Caco-2 (cell line): ENCODE data around the gene COL27A1. TPM values are rescaled to one million over a fixed set of nuclear protein-coding genes. Genes with fewer than 3 reads are reported as not detected.

Source experiments
- BruUV-seq: library from RNA; stranded (reverse); fragments of 400-500 nt; replicated peaks from 2 replicates; lab custom pipeline; 2021; lab: Mats Ljungman, UMichigan
- CTCF ChIA-PET: fragments of 300-600 bp; sonication (Branson Sonifier 250); formaldehyde crosslinking; loops from one replicate; lab custom pipeline; 2022; ENCODE audit warnings: antibody characterized with exemption; lab: Charles Lee
- POLR2A ChIA-PET: fragments of 300-600 bp; sonication (Branson Sonifier 250); formaldehyde crosslinking; loops from one replicate; lab custom pipeline; 2022; ENCODE audit warnings: antibody characterized with exemption; lab: Charles Lee
- DNase-seq, 2 experiments: peaks; one replicate each; pipeline versions ENCODE4 v3.0.0 to v3.0.0-alpha.2; 2020 to 2022
- H3K27me3 ChIP-seq: replicated peaks from 2 replicates; pipeline ENCODE4 v1.6.0; 2011; ENCODE audit warnings: low read length; ENCODE audit not compliant: control insufficient read depth, insufficient read depth
- H3K36me3 ChIP-seq: 2 replicates; pipeline ENCODE4 v1.5.1; 2011; ENCODE audit warnings: low read length; ENCODE audit not compliant: control insufficient read depth, insufficient read depth
- H3K4me1 ChIP-seq: fragments of 250-450 bp; sonication (Bioruptor Pico); 2 replicates; pipeline ENCODE4 v1.5.1; 2020; ENCODE audit warnings: mild to moderate bottlenecking
- H3K4me3 ChIP-seq: 2 replicates; pipeline ENCODE4 v1.5.1; 2011; ENCODE audit warnings: low read depth, mild to moderate bottlenecking, control low read depth, low read length
- H3K9me3 ChIP-seq: fragments of 250-450 bp; sonication (Bioruptor Pico); 2 replicates; pipeline ENCODE4 v1.5.1; 2020; ENCODE audit warnings: mild to moderate bottlenecking, moderate library complexity
- H3K27ac Mint-ChIP-seq: one replicate; pipeline ENCODE4 v1.8.0; 2022; ENCODE audit warnings: mixed read lengths; ENCODE audit not compliant: unreplicated experiment
- H3K27me3 Mint-ChIP-seq: one replicate; pipeline ENCODE4 v1.8.0; 2022; ENCODE audit warnings: mixed read lengths; ENCODE audit not compliant: insufficient read depth, unreplicated experiment
- H3K36me3 Mint-ChIP-seq: one replicate; pipeline ENCODE4 v1.8.0; 2022; ENCODE audit warnings: mild to moderate bottlenecking, mixed read lengths; ENCODE audit not compliant: insufficient read depth, unreplicated experiment
- H3K4me1 Mint-ChIP-seq: one replicate; pipeline ENCODE4 v1.8.0; 2022; ENCODE audit warnings: low read depth, mixed read lengths; ENCODE audit not compliant: unreplicated experiment
- H3K4me3 Mint-ChIP-seq: one replicate; pipeline ENCODE4 v1.8.0; 2022; ENCODE audit warnings: mild to moderate bottlenecking, moderate library complexity, mixed read lengths; ENCODE audit not compliant: unreplicated experiment
- H3K9me3 Mint-ChIP-seq: one replicate; pipeline ENCODE4 v1.8.0; 2022; ENCODE audit warnings: mixed read lengths; ENCODE audit not compliant: unreplicated experiment
- intact Hi-C: fragments of 100-400 bp; cut with micrococcal nuclease; formaldehyde crosslinking; loops from one replicate; pipeline ENCODE4 v1.10.0; 2022; ENCODE audit not compliant: unreplicated experiment
- total RNA-seq: library from RNA; stranded (reverse); gene quantifications from 2 replicates; pipeline ENCODE4 v1.2.3, GENCODE V29; 2022
- TF ChIP-seq, protein P1 (sequence below), 2 experiments: fragments of 200-600 bp in 1 of 2; IDR thresholded peaks; 1 replicate in 1 of 2; 2 replicates in 1 of 2; pipeline versions ENCODE4 v1.5.1 to v1.8.0; 2011 to 2022; ENCODE audit warnings: antibody characterized with exemption in 1 of 2, control low read depth in 1 of 2, inconsistent platforms in 1 of 2, low read depth in 1 of 2, low read length in 1 of 2, mild to moderate bottlenecking in 1 of 2, moderate library complexity in 1 of 2; ENCODE audit not compliant: insufficient read depth in 1 of 2, severe bottlenecking in 1 of 2, unreplicated experiment in 1 of 2

The COL27A1 gene
- total RNA-seq, 1 experiment from 2014 or later, result 31.1 TPM

DNA sequence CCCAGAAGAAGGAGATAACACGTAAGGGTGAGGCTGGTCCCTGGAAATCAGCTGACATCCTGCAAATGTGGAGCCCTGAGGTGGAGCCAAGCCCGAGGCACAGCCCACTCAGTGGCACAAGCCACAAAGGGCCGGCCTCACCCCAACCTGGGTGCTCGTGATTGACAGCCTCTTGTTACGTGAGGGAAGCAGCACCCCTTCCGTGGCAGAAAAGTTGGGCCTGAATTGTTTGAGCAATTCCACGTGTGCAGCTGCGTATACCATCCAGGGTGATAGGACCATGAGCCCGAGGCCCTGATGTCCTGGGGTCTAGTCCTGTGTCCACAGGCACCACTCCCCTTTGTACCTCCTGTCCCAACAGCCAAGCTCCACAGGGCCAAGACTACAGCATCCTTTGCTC, 179.2 kb downstream of the COL27A1 start:
- no peaks in the 10 kb centered on the region for H3K27me3 Mint-ChIP-seq
- peaks cover 19% of the 10 kb centered on the region for H3K36me3 Mint-ChIP-seq
- ChIA-PET CTCF (no interaction called here), POLR2A (no interaction called here)
- TF ChIP-seq, protein P1, sequence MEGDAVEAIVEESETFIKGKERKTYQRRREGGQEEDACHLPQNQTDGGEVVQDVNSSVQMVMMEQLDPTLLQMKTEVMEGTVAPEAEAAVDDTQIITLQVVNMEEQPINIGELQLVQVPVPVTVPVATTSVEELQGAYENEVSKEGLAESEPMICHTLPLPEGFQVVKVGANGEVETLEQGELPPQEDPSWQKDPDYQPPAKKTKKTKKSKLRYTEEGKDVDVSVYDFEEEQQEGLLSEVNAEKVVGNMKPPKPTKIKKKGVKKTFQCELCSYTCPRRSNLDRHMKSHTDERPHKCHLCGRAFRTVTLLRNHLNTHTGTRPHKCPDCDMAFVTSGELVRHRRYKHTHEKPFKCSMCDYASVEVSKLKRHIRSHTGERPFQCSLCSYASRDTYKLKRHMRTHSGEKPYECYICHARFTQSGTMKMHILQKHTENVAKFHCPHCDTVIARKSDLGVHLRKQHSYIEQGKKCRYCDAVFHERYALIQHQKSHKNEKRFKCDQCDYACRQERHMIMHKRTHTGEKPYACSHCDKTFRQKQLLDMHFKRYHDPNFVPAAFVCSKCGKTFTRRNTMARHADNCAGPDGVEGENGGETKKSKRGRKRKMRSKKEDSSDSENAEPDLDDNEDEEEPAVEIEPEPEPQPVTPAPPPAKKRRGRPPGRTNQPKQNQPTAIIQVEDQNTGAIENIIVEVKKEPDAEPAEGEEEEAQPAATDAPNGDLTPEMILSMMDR (IDR thresholded peaks at IDR 0.05; ENCODE audit: insufficient read depth in 1 of 2, low read depth in 1 of 2, low read length in 1 of 2, severe bottlenecking in 1 of 2, unreplicated experiment in 1 of 2), result no peak
- peaks cover 6% of the 10 kb centered on the region for H3K4me1 Mint-ChIP-seq
- no peaks in the 10 kb centered on the region for H3K9me3 Mint-ChIP-seq
- BruUV-seq, result no TSS peak
- H3K27ac Mint-ChIP-seq, result no peak overlapping the region
- intact Hi-C loops, result no loop called here
- Histone ChIP-seq H3K27me3 (no peaks in the 10 kb centered on the region), H3K36me3 (no peaks in the 10 kb centered on the region), H3K9me3 (no peaks in the 10 kb centered on the region), H3K4me3 (no peak overlapping the region), H3K4me1 (peaks cover 11% of the 10 kb centered on the region)
- no peak overlapping the region for H3K4me3 Mint-ChIP-seq
- no peak for DNase-seq

DNA sequence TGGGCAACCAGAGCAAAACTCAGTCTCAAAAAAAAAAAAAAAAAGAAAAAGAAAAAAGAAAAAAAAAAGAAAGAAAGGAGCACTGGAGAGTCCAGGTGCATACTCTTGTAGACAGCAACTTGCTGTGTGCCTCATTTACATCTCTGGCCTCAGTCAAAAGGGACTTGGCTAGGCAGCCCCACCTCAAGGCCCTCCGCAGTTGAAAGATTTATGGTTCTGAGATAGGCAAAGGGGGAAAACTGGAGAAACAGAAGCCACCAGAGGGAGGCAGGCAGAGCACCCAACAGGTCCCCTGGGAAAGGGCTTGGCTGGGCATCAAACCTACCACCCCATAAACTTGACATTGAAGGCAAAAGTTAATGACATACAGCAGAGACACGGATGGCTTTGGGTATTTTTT, 180.4 kb downstream of the COL27A1 start:
- H3K4me3 ChIP-seq, result no peak overlapping the region
- Mint-ChIP-seq H3K9me3 (no peaks in the 10 kb centered on the region), H3K27me3 (no peaks in the 10 kb centered on the region), H3K27ac (no peak overlapping the region), H3K36me3 (peaks cover 21% of the 10 kb centered on the region), H3K4me3 (no peak overlapping the region), H3K4me1 (peaks cover 6% of the 10 kb centered on the region)
- H3K4me1 ChIP-seq, result peaks cover 11% of the 10 kb centered on the region
- intact Hi-C loops, result no loop called here
- CTCF ChIA-PET, result no interaction called here
- no peak for DNase-seq
- TF ChIP-seq, protein P1 (IDR thresholded peaks at IDR 0.05; ENCODE audit: insufficient read depth in 1 of 2, low read depth in 1 of 2, low read length in 1 of 2, severe bottlenecking in 1 of 2, unreplicated experiment in 1 of 2), result no peak
- no peaks in the 10 kb centered on the region for H3K36me3 ChIP-seq
- H3K9me3 ChIP-seq, result no peaks in the 10 kb centered on the region
- no peaks in the 10 kb centered on the region for H3K27me3 ChIP-seq
- no TSS peak for BruUV-seq
- POLR2A ChIA-PET, result no interaction called here

DNA sequence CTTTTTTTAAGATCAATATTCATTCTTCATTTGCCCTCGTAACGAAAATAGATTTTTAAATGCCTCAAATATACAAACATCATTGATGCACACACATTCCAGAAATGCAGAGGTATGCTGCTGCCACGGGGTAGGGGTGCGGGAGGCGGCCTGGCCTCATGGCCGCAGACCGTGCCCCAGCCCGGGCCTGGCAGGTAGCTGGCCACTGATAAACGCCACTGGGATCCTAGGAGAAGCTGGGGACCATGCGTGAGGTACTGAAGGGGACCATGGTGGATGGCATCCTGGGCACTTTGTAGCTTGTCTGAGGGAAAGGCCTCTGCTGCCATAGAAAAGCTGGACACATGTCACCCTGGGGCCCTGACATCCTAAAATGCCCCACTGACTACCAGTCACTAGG, 180.8 kb downstream of the COL27A1 start:
- intact Hi-C loops, result no loop called here
- Mint-ChIP-seq H3K4me1 (peaks cover 6% of the 10 kb centered on the region), H3K9me3 (no peaks in the 10 kb centered on the region), H3K27ac (no peak overlapping the region), H3K36me3 (peaks cover 17% of the 10 kb centered on the region), H3K4me3 (no peak overlapping the region), H3K27me3 (no peaks in the 10 kb centered on the region)
- ChIA-PET POLR2A (no interaction called here), CTCF (no interaction called here)
- BruUV-seq, result TSS peak; percentile 38
- Histone ChIP-seq H3K36me3 (no peaks in the 10 kb centered on the region), H3K4me3 (no peak overlapping the region), H3K4me1 (peaks cover 11% of the 10 kb centered on the region), H3K9me3 (no peaks in the 10 kb centered on the region), H3K27me3 (no peaks in the 10 kb centered on the region)
- TF ChIP-seq, protein P1 (IDR thresholded peaks at IDR 0.05; ENCODE audit: insufficient read depth in 1 of 2, low read depth in 1 of 2, low read length in 1 of 2, severe bottlenecking in 1 of 2, unreplicated experiment in 1 of 2), result no peak
- DNase-seq, result no peak
